ENCODE results near the gene KAZN.

GRCh38 chr1:14800014-14800413 lies 201.5 kb downstream of the KAZN start:
- TF ChIP-seq, protein P1, sequence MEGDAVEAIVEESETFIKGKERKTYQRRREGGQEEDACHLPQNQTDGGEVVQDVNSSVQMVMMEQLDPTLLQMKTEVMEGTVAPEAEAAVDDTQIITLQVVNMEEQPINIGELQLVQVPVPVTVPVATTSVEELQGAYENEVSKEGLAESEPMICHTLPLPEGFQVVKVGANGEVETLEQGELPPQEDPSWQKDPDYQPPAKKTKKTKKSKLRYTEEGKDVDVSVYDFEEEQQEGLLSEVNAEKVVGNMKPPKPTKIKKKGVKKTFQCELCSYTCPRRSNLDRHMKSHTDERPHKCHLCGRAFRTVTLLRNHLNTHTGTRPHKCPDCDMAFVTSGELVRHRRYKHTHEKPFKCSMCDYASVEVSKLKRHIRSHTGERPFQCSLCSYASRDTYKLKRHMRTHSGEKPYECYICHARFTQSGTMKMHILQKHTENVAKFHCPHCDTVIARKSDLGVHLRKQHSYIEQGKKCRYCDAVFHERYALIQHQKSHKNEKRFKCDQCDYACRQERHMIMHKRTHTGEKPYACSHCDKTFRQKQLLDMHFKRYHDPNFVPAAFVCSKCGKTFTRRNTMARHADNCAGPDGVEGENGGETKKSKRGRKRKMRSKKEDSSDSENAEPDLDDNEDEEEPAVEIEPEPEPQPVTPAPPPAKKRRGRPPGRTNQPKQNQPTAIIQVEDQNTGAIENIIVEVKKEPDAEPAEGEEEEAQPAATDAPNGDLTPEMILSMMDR (IDR thresholded peaks at IDR 0.05) = no peak
- TF ChIP-seq POLR2A (IDR thresholded peaks at IDR 0.05) = no peak
